HG03460 (cell line): ENCODE measurements around the gene ANGPT4.
"Not testable (repeated sequence)": the region's sequence is repeated elsewhere in the genome, so short reads cannot be mapped to it uniquely, and the experiment has no call there.

ENCODE experiments used
- ATAC-seq: cut with Tn5 transposase; IDR thresholded peaks from one replicate; pipeline ENCODE4 v1.9.1; 2021; ENCODE audit not compliant: unreplicated experiment

The ANGPT4 gene

GRCh38 chr20:828987-829386 is 87.1 kb downstream of the ANGPT4 start:
- ATAC-seq, result no peak

DNA sequence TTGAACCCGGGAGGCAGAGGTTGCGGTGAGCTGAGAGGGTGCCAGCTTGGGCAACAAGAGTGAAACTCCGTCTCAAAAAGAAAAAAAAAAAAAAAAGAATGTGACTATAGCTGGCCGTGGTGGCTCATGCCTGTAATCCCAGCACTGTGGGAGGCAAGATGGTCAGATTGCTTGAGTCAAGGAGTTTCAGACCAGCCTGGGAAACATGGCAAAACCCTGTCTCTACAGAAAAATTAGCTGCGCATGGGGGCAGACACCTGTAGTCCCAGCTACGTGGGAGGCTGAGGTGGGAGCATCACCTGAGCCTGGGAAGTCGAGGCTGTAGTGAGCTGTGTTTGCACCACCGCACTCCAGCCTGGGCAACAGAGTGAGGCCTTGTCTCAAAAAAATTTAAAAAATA is 88.2 kb downstream of the ANGPT4 start:
- ATAC-seq, result not testable (repeated sequence)

DNA sequence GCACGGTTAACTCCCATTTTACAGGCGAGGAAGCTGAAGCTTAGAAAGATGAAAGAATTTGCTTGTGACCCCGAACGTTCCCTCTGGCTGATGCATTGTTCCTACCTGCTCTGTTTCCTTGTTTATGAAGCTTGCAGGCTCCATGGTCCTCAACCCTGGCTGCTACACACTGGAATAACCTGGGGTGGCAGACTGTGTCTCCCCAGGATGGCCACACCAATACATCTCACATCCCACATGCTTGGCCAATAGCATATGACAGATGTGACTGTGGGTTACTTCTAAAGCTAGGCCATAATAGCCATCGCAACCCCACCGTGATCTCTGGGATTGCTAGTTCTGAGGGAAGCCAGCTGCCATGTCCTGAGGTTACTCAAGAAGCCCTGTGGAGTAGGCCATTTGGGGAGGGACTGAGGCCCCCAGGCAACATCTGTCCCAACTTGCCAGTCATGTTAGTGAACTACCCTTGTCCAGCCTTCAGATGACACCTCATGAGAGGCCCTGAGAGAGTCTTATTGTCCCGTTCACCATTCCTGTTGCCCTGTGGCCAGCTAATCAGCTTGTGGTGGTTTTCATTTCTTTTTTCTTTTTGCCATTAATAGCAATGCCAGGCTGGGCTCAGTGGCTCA is 89.3 kb downstream of the ANGPT4 start:
- ATAC-seq, result no peak

GRCh38 chr20:825710-826421 is 90.3 kb downstream of the ANGPT4 start:
- ATAC-seq, result no peak

DNA sequence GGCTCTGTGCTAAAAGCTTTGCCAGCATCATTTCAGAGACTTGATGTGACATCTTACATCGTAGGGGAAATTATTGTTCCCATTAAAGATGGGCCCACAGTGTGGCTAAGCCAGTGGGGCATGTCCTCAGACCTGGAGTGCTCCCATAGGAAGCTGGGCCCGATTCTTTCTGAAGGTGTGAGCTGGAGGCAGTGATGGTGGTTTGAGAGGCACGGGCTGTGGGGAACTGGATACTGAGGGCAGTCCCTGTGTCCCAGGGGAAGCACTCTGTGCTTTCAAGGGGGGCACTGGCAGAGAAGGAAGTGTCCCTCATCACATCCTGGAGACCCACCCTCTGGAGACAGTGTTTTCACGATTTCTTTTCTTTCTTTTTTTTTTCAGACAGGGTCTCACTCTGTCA is 91.2 kb downstream of the ANGPT4 start:
- no peak for ATAC-seq

- ATAC-seq, result no peak
These were observed 91.6 kb downstream of the ANGPT4 start for GRCh38 chr20:824490-824889.

- ATAC-seq, result no peak
These were observed 92.6 kb downstream of the ANGPT4 start for GRCh38 chr20:823574-823902.

GRCh38 chr20:822651-823573 is 93.2 kb downstream of the ANGPT4 start:
- no peak for ATAC-seq

- ATAC-seq, result no peak
These were observed 94.4 kb downstream of the ANGPT4 start for GRCh38 chr20:821731-822065.

- ATAC-seq, result no peak
These were observed 94.9 kb downstream of the ANGPT4 start for GRCh38 chr20:821046-821730.

DNA sequence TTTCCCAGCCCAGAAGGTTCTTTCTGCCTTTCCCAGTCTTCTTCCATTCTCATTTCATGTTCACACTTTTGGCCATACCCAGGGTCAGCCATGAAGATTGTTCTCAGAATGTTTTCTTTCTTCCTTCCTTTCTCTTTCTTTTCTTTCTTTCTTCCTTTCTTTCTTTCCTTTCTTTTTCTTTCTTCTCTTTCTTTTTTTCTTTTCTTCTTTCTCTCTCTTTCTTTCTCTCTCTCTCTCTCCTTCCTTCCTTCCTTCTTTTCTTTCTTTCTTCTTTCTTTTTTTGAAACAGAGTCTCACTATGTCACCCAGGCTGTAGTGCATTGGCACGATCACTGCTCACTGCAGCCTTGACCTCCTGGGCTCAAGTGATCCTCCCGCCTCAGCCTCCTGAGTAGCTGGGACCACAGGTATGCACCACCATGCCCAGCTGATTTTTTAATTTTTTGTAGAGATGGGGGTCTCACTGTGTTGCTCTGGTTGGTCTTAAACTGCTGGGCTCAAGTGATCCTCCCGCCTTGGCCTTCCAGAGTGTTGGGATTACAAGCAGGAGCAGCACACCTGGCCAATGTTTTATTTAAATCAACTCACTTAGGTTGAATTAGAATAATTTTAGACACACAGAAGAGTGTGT is 95.7 kb downstream of the ANGPT4 start:
- no peak for ATAC-seq
